Tibial nerve (tissue), 4 donors: ENCODE data around the gene LTBP1. TPM values are rescaled to one million over a fixed set of nuclear protein-coding genes. Genes with fewer than 3 reads are reported as not detected.

Source experiments
- DNase-seq, 2 donors: peaks; one replicate each; pipeline ENCODE4 v3.0.0-alpha.2; 2019; ENCODE audit warnings: low spot score in 2 of 2
- H3K27ac ChIP-seq, 4 donors: fragments of 200-600 bp; sonication (generic) in 3 of 4; one replicate each; pipeline ENCODE4 v1.5.1; 2017 to 2019; ENCODE audit warnings: mild to moderate bottlenecking in 1 of 4
- H3K27me3 ChIP-seq, 2 donors: fragments of 200-600 bp; sonication (generic) in 1 of 2; one replicate each; pipeline versions ENCODE4 v1.5.1 to v1.6.0; 2017 to 2019
- H3K36me3 ChIP-seq, 3 donors: fragments of 200-600 bp; sonication (generic); one replicate each; pipeline ENCODE4 v1.5.1; 2018 to 2019
- H3K4me1 ChIP-seq, 4 donors: fragments of 200-600 bp; sonication (generic) in 3 of 4; one replicate each; pipeline ENCODE4 v1.5.1; 2017 to 2019
- H3K4me3 ChIP-seq, 4 donors: fragments of 200-600 bp; sonication (generic) in 3 of 4; one replicate each; pipeline ENCODE4 v1.5.1; 2017 to 2019; ENCODE audit warnings: mild to moderate bottlenecking in 1 of 4, moderate library complexity in 1 of 4
- H3K9me3 ChIP-seq, 4 donors: fragments of 200-600 bp; sonication (generic) in 3 of 4; one replicate each; pipeline ENCODE4 v1.5.1; 2017 to 2019
- EP300 ChIP-seq, 2 donors: sonication (generic); formaldehyde crosslinking; IDR thresholded peaks; one replicate each; pipeline ENCODE4 v1.6.1; 2017; ENCODE audit warnings: antibody characterized with exemption in 2 of 2, mild to moderate bottlenecking in 1 of 2
- POLR2A ChIP-seq, 2 donors: fragments of 450-650 bp; IDR thresholded peaks; one replicate each; pipeline ENCODE4 v1.6.1; 2017; ENCODE audit warnings: antibody characterized with exemption in 2 of 2, mild to moderate bottlenecking in 2 of 2, moderate library complexity in 2 of 2
- WGBS, 2 donors: methylation state at CpG; one replicate each; pipeline ENCODE4 v1.1.5; 2018; 5-methylcytosine and 5-hydroxymethylcytosine counted together
- total RNA-seq, 4 donors: library from RNA; depleted of rRNA; stranded (reverse); fragments of >200 nt; gene quantifications; one replicate each; pipeline ENCODE4 v1.1.0, GENCODE V29; 2016
- TF ChIP-seq, protein P1 (sequence below), 5 experiments: fragments of 200-600 bp in 3 of 5; fragments of 450-650 bp in 2 of 5; sonication (generic) in 3 of 5; IDR thresholded peaks; one replicate each; pipeline ENCODE4 v1.5.1; 2016 to 2019; ENCODE audit warnings: antibody characterized with exemption in 5 of 5, mild to moderate bottlenecking in 3 of 5, moderate library complexity in 2 of 5

The LTBP1 gene
- total RNA-seq, 4 donors from 2014 or later, result 29.4 to 89.8 (median 50.6) TPM

DNA sequence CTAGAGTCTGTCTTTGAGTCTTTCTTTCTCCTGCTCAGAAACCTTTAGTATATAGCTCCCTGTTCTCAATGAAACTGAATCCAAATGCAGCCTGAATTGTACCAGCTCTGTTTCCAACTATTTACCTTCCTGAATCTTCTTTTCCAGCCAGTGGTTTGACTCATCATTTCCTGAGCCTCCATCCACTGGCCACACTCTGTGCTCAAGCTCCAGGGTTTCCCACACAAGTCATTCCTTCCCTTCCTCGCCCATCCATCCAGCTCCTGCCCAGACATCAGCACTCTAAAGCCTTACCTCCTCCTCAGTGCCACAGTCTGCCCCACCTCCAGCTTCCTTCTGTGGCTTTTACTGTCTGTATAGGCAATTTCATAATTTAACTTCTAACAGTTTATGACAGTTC is 296.1 kb downstream of the LTBP1 start:
- 76 to 88% methylated on average over 1 of the region's 1 CpG for WGBS, 2 donors

DNA sequence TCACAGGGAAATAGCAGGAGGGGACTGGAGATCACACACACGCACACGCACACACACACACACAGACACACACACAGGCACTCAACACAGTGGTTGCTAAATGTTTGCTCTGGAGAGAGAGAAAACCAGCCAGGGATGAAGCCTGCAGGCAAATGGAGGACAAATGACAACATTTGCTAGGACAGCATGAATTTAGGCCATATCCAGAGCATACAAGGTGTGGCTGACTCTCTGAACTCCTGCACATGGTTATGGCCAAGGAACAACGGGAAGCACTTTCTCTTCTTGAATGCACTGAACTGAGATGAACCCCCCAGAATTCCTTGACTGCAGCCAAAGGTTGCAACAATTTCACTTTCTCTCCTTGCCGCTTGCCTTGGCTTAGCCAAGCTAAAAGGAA is 299.7 kb downstream of the LTBP1 start:
- no peak overlapping the region for H3K27ac ChIP-seq
- peaks cover 0 to 7% (median 0%) of the 10 kb centered on the region in 3 donors for H3K36me3 ChIP-seq
- 78 to 87% methylated on average over 4 of the region's 4 CpGs for WGBS, 2 donors
- no peaks in the 10 kb centered on the region for H3K9me3 ChIP-seq
- H3K4me3 ChIP-seq, result no peak overlapping the region
- TF ChIP-seq, protein P1, sequence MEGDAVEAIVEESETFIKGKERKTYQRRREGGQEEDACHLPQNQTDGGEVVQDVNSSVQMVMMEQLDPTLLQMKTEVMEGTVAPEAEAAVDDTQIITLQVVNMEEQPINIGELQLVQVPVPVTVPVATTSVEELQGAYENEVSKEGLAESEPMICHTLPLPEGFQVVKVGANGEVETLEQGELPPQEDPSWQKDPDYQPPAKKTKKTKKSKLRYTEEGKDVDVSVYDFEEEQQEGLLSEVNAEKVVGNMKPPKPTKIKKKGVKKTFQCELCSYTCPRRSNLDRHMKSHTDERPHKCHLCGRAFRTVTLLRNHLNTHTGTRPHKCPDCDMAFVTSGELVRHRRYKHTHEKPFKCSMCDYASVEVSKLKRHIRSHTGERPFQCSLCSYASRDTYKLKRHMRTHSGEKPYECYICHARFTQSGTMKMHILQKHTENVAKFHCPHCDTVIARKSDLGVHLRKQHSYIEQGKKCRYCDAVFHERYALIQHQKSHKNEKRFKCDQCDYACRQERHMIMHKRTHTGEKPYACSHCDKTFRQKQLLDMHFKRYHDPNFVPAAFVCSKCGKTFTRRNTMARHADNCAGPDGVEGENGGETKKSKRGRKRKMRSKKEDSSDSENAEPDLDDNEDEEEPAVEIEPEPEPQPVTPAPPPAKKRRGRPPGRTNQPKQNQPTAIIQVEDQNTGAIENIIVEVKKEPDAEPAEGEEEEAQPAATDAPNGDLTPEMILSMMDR (IDR thresholded peaks at IDR 0.05), result no peak
- TF ChIP-seq POLR2A (IDR thresholded peaks at IDR 0.05) (no peak), EP300 (IDR thresholded peaks at IDR 0.05) (no peak)
- peaks cover 0 to 16% (median 0%) of the 10 kb centered on the region in 4 donors for H3K4me1 ChIP-seq
- no peaks in the 10 kb centered on the region for H3K27me3 ChIP-seq
- DNase-seq, result no peak

More for the DNA sequence above, 296.1 kb downstream of the LTBP1 start:
- H3K4me3 ChIP-seq, result no peak overlapping the region
- DNase-seq, result no peak
- H3K36me3 ChIP-seq, result no peaks in the 10 kb centered on the region
- TF ChIP-seq POLR2A (IDR thresholded peaks at IDR 0.05), result no peak
- TF ChIP-seq, protein P1 (IDR thresholded peaks at IDR 0.05), result no peak
- TF ChIP-seq EP300 (IDR thresholded peaks at IDR 0.05), result no peak
- peaks cover 0 to 16% (median 0%) of the 10 kb centered on the region in 4 donors for H3K4me1 ChIP-seq
- no peaks in the 10 kb centered on the region for H3K27me3 ChIP-seq
- no peaks in the 10 kb centered on the region for H3K9me3 ChIP-seq
- H3K27ac ChIP-seq, result no peak overlapping the region

DNA sequence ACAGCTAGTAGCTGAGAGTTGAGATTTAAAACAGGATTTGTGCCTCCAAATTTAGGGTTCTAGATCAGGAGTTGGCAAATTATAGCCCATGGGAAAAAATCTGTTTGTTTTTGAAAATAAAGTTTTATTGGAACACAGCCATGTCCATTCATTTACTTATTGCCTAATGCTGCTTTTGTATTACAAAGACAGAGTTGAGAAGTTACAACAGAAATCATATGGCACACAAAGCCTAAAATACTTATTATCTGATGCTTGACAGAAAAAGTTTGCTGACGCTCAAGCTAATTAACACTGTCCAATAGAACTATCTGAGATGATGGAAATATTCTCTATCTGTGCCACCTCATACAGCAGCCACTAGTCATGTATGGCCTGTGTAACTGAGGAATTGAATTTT is 300.6 kb downstream of the LTBP1 start:
- Histone ChIP-seq H3K9me3 (no peaks in the 10 kb centered on the region), H3K27me3 (no peaks in the 10 kb centered on the region), H3K4me1 (peaks cover 0 to 16% (median 0%) of the 10 kb centered on the region in 4 donors), H3K4me3 (no peak overlapping the region), H3K27ac (no peak overlapping the region), H3K36me3 (peaks cover 0 to 7% (median 0%) of the 10 kb centered on the region in 3 donors)
- TF ChIP-seq POLR2A (IDR thresholded peaks at IDR 0.05), result no peak
- no peak for TF ChIP-seq EP300 (IDR thresholded peaks at IDR 0.05)
- TF ChIP-seq, protein P1 (IDR thresholded peaks at IDR 0.05), result no peak
- DNase-seq, result no peak
- WGBS, 2 donors, result 39 to 85% methylated on average over 1 of the region's 1 CpG

DNA sequence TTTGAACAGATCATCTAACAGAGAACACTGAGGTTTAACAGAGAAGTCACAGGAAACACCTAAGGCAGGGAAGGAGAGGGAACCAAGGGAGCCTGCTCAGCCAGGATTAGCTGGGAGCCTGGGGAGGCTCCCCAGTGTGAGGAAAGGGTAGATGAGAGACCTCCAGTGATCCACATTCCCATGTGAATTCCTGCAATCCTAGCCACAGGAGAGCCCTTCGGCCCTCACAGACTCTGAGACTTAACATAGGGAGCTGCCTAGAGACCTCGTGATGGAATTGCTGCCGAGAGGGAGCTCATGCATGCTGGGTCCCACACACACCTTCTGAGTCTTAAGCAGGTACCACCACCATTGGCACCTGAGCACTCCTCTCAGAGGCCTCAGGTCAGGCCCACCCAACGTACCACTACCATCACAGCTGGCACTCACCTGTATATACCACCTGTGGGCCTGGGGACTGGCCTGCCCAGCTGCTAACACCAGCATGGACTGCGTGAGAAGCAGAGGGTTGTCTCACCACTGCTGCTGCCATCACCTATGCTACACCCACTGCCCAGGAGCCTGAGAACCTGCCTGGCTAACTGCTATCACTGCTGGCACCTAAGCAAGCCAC is 303.8 kb downstream of the LTBP1 start:
- no peak for DNase-seq
- H3K4me1 ChIP-seq, result peaks cover 0 to 12% (median 0%) of the 10 kb centered on the region in 4 donors
- 88 to 92% methylated on average over 4 to 5 of the region's 5 CpGs for WGBS, 2 donors
- H3K27ac ChIP-seq, result no peak overlapping the region
- TF ChIP-seq EP300 (IDR thresholded peaks at IDR 0.05), result no peak
- no peak for TF ChIP-seq POLR2A (IDR thresholded peaks at IDR 0.05)
- TF ChIP-seq, protein P1 (IDR thresholded peaks at IDR 0.05), result no peak
- no peaks in the 10 kb centered on the region for H3K27me3 ChIP-seq
- no peak overlapping the region for H3K4me3 ChIP-seq
- no peaks in the 10 kb centered on the region for H3K9me3 ChIP-seq
- H3K36me3 ChIP-seq, result peaks cover 0 to 10% (median 0%) of the 10 kb centered on the region in 3 donors

DNA sequence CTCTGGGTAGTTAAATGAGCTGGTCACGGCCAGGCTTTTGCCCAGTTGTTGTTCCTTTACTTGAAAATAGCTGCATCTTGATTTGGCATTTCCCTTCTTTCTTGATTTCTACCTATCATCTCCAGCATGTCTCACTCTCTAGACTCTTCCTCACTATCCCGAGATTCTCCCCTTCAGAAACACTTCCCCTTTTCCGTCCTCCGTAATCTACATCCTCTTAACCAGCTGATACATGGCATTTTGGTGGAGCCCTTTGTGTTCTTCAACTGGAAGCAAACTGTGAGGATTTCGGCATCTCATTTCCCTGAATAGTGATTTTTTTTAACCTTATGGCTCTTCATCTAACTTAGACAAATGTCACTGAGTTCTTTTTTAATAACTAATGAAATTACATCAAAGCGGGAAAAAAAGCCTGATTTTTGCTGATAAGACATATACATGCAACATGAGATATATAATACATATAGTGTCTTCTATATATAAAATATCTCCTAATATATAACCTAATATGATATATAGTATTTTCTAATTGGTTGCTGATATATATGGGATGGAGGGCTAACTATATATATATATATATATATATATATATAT is 309.5 kb downstream of the LTBP1 start:
- H3K9me3 ChIP-seq, result no peaks in the 10 kb centered on the region
- DNase-seq, result no peak
- H3K27ac ChIP-seq, result no peak overlapping the region
- TF ChIP-seq POLR2A (IDR thresholded peaks at IDR 0.05) (no peak), EP300 (IDR thresholded peaks at IDR 0.05) (no peak)
- TF ChIP-seq, protein P1 (IDR thresholded peaks at IDR 0.05), result no peak
- H3K4me1 ChIP-seq, result no peaks in the 10 kb centered on the region
- no peaks in the 10 kb centered on the region for H3K27me3 ChIP-seq
- H3K36me3 ChIP-seq, result peaks cover 0 to 3% (median 0%) of the 10 kb centered on the region in 3 donors
- no peak overlapping the region for H3K4me3 ChIP-seq
- 93 to 94% methylated on average over 6 of the region's 6 CpGs for WGBS, 2 donors
